Measurements from ENCODE around the gene EEF1A1. TPM values are rescaled to one million over a fixed set of nuclear protein-coding genes. Genes with fewer than 3 reads are reported as not detected.
"Not testable (repeated sequence)": the region's sequence is repeated elsewhere in the genome, so short reads cannot be mapped to it uniquely, and the experiment has no call there.

EEF1A1 gene
- total RNA-seq (18,172 TPM), polyA plus RNA-seq (11,265 TPM)

DNA sequence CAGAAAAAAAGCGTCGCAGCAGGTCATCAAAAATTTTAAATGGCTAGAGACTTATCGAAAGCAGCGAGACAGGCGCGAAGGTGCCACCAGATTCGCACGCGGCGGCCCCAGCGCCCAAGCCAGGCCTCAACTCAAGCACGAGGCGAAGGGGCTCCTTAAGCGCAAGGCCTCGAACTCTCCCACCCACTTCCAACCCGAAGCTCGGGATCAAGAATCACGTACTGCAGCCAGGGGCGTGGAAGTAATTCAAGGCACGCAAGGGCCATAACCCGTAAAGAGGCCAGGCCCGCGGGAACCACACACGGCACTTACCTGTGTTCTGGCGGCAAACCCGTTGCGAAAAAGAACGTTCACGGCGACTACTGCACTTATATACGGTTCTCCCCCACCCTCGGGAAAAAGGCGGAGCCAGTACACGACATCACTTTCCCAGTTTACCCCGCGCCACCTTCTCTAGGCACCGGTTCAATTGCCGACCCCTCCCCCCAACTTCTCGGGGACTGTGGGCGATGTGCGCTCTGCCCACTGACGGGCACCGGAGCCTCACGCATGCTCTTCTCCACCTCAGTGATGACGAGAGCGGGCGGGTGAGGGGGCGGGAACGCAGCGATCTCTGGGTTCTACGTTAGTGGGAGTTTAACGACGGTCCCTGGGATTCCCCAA is at the start of gene EEF1A1:
TSS of gene EEF1A1 (minus strand) at position 345 of the 663 bp plus-strand sequence. CDS start 1,006 bp downstream, outside the sequence.
- peak within 1 kb of the TSS; percentile 88 for H3K4me3 ChIP-seq (ENCODE audit: low read depth, low read length)
- WGBS, result under 1% methylated on average over 53 of the region's 53 CpGs
- H3K36me3 ChIP-seq (ENCODE audit: insufficient read depth), result peaks cover 4% of the 10 kb centered on the region
- DNase-seq (ENCODE audit: extremely low spot score), result peak; percentile 99
- H3K4me1 ChIP-seq (ENCODE audit: insufficient read depth), result no peaks in the 10 kb centered on the region
- peak within 1 kb of the TSS; percentile 98 for H3K27ac ChIP-seq (ENCODE audit: low read depth)

DNA sequence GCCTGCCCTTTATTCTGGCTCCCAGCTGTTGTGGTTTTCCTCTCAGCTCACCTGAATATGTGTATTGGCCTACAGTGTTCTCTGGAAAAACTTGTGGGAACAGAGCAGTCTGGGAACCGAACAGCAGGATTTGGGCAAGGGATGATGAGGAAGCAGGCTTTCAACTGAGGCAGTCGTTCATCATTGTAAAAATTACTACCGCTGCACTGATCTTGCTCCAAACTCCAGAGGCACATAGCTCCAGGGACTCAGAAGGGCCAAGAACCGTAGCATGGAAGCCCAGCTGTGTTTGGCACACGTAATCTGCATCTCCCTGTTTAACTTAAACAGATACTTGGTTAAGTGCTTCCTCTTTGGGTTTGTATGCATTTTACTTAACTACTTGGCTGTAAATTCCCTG is 48.3 kb upstream of the EEF1A1 start:
- 60% methylated on average over 5 of the region's 5 CpGs for WGBS
- no peak for DNase-seq (ENCODE audit: extremely low spot score)
- H3K36me3 ChIP-seq (ENCODE audit: insufficient read depth), result no peaks in the 10 kb centered on the region
- H3K4me3 ChIP-seq (ENCODE audit: low read depth, low read length), result no peak overlapping the region
- no peak overlapping the region for H3K27ac ChIP-seq (ENCODE audit: low read depth)
- H3K4me1 ChIP-seq (ENCODE audit: insufficient read depth), result no peaks in the 10 kb centered on the region

DNA sequence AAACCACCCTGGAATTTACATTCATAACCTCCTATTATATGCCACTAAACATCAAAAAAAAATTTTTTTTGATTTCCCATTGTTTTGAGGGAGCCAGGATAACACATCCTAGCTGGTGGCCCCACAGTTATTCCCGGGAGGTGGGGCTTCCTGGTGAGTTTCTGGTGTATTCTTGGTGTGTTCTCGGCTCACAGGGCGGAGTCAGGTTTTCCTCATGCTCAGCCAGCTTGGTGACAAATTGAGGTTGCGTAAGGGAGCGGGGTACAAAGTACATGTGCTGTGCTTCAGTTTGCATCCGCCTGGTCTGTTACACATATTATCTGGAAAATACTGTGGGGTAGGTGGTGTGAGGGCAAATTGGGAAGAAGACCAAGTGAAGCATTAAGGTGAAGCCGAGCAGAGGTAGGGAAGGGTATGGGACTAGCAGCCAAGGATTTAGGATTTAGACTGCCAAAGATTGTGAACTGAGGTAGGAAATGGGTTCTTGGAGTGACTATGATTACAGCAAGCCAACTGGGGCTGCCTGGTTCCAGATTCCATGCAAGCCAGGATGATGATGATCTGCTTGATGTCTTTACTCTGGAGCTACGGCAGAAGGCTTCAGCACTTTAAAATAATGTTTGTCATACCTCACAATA is 46.2 kb upstream of the EEF1A1 start:
- H3K27ac ChIP-seq (ENCODE audit: low read depth), result no peak overlapping the region
- WGBS, result 75% methylated on average over 8 of the region's 8 CpGs
- no peaks in the 10 kb centered on the region for H3K36me3 ChIP-seq (ENCODE audit: insufficient read depth)
- no peaks in the 10 kb centered on the region for H3K4me1 ChIP-seq (ENCODE audit: insufficient read depth)
- DNase-seq (ENCODE audit: extremely low spot score), result no peak
- no peak overlapping the region for H3K4me3 ChIP-seq (ENCODE audit: low read depth, low read length)

DNA sequence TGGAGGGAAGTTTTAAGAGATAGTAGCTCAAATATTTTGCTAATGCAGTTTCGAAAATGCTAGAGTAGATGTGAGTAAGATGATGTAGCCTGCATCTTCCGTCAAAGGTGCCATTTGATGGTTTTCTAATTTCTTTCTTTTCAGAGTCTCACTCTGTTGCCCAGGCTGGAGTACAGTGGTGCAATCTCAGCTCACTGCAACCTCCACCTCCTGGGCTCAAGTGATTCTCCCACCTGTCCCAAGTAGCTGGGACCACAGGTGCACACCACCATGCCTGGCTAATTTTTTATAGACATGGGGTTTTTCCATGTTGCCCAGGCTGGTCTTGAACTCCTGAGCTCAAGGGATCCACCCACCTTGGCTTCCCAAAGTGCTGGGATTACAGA is 45.6 kb upstream of the EEF1A1 start:
- not testable (repeated sequence) for H3K4me1 ChIP-seq (ENCODE audit: insufficient read depth); H3K36me3 ChIP-seq (ENCODE audit: insufficient read depth); H3K27ac ChIP-seq (ENCODE audit: low read depth); DNase-seq (ENCODE audit: extremely low spot score); H3K4me3 ChIP-seq (ENCODE audit: low read depth, low read length)
- WGBS, result 91% methylated on average over 2 of the region's 2 CpGs

DNA sequence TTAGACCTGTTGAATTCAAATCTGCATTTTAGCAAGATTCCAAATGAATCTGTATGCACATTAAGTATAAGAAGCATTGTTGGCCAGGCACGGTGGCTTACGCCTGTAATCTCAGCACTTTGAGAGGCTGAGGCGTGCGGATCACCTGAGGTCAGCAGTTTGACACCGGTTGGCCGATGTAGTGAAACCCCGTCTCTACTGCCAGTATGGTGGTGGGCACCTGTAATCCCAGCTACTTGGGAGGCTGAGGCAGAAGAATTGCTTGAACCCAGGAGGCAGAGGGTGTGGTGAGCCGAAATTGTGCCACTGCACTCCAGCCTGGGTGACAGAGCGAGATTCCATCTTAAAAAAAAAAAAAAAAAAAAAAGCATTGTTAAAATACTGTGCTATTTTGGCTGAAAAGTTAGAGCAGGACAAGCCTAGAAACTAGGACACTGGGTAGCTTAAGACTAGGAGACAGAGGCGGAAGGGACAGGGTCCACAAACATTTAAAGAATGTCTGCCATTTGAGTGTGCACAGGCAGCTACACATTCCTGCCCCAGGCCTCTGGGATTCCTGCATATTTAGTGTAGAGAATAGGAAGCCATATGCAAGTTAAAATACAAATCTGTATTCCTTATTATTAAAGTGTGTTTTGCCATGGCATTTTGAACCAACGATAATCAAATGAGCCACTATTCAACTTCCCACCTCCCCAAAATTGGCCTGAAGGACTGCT is 45.1 kb upstream of the EEF1A1 start:
- no peaks in the 10 kb centered on the region for H3K36me3 ChIP-seq (ENCODE audit: insufficient read depth)
- WGBS, result 94% methylated on average over 11 of the region's 11 CpGs
- H3K4me1 ChIP-seq (ENCODE audit: insufficient read depth), result no peaks in the 10 kb centered on the region
- no peak overlapping the region for H3K27ac ChIP-seq (ENCODE audit: low read depth)
- no peak for DNase-seq (ENCODE audit: extremely low spot score)
- H3K4me3 ChIP-seq (ENCODE audit: low read depth, low read length), result no peak overlapping the region

DNA sequence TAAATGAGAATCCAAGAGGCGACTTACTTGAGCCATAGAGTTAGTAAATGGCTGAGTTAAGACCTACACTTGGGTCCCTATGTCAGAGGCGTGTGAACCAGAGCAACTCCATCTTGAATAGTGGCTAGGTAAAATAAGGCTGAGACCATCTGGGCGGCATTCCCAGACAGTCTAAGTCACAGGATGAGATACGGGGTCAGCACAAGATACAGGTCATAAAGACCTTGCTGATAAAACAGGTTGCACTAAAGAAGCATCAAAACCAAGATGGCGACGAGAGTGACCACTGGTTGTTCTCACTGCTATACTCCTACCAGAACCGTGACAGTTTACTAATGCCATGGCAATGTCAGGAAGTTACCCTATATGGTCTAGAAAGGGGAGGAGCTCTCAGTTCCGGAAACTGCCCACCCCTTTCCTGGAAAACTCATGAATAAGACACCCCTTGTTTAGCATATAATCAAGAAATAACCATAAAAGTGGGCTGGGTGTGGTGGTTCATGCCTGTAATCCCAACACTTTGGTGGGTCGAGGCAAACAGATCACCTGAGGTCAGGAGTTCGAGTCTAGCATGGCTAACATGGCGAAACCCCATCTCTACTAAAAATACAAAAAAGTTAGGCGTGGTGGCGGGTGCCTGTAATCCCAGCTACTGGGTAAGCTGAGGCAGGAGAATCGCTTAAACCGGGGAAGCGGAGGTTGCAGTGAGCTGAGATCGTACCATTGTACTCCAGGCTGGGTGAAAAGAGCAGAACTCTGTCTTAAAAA is 43.9 kb upstream of the EEF1A1 start:
- no peaks in the 10 kb centered on the region for H3K4me1 ChIP-seq (ENCODE audit: insufficient read depth)
- 95% methylated on average over 17 of the region's 17 CpGs for WGBS
- no peak overlapping the region for H3K4me3 ChIP-seq (ENCODE audit: low read depth, low read length)
- no peak for DNase-seq (ENCODE audit: extremely low spot score)
- no peaks in the 10 kb centered on the region for H3K36me3 ChIP-seq (ENCODE audit: insufficient read depth)
- H3K27ac ChIP-seq (ENCODE audit: low read depth), result no peak overlapping the region

DNA sequence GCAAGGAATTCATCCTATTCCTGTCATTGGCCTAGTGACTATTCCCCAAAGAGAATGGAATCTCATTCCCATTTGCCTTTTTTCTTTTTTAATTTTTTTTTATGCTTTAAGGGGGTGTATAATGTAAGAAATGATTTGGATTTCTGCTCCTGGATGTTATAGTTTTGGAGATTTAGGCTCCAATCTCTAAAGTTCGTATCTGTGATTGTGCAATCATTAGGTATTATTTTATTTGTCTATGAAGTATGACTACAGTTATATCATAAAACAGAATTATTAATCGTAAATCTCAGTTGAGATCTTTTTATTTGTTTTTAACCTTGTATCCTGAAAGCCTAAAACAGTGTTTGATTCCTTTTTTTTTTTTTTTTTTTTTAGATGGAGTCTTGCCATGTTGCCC is 41.7 kb upstream of the EEF1A1 start:
- WGBS, result 86% methylated on average over 2 of the region's 2 CpGs
- Histone ChIP-seq H3K27ac (ENCODE audit: low read depth) (no peak overlapping the region), H3K4me1 (ENCODE audit: insufficient read depth) (no peaks in the 10 kb centered on the region), H3K36me3 (ENCODE audit: insufficient read depth) (no peaks in the 10 kb centered on the region), H3K4me3 (ENCODE audit: low read depth, low read length) (no peak overlapping the region)
- no peak for DNase-seq (ENCODE audit: extremely low spot score)

DNA sequence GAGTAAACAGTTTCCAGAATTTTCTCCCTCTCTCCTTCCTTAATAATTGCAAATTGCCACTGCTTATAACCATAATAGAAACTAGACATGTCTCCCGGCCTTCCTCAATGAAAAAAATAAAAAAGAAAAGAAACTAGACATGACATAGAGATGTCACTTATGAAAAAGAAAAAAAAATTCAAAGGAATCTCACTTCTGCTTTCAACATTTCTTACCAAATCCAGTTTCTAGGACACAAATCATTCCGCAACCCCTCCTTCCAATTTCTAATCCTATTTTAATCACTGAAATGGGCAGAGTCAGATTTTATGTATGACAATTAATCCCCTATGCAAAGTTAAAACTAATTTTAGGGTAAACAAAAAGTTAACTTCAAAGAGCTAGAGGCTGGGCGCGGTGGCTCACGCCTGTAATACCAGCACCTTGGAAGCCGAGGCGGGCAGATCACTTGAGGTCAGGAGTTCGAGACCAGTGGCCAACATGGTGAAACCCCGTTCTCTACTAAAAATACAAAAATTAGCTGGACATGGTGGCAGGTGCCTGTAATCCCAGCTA is 40.1 kb upstream of the EEF1A1 start:
- WGBS, result 85% methylated on average over 9 of the region's 9 CpGs
- H3K36me3 ChIP-seq (ENCODE audit: insufficient read depth), result no peaks in the 10 kb centered on the region
- H3K4me3 ChIP-seq (ENCODE audit: low read depth, low read length), result no peak overlapping the region
- H3K27ac ChIP-seq (ENCODE audit: low read depth), result no peak overlapping the region
- DNase-seq (ENCODE audit: extremely low spot score), result no peak
- no peaks in the 10 kb centered on the region for H3K4me1 ChIP-seq (ENCODE audit: insufficient read depth)

DNA sequence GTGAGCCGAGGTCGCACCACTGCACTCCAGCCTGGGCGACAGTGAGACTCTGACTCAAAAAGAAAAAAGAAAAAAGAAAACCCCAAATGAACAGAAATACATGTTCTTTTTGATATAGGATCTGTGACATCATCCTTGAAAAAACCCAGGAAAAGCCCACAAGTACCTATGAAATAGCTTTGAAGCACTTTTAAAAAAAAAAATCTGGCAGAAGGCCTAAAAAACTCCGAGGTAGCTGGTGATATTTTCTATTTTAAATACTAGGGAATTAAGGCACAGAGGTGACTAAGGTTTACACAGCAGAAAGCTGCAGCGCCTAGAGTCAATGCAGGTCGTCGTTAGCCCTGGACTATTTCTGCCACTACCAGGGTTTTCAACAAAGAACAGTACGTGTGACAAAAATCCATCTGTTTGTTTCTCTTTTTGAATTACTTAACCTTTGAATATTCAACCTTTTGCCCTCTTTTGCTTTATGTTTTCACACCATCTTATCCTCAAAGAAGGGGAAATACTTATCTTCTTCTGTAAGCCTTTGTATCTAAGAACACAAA is 39.4 kb upstream of the EEF1A1 start:
- no peak overlapping the region for H3K4me3 ChIP-seq (ENCODE audit: low read depth, low read length)
- no peaks in the 10 kb centered on the region for H3K4me1 ChIP-seq (ENCODE audit: insufficient read depth)
- no peaks in the 10 kb centered on the region for H3K36me3 ChIP-seq (ENCODE audit: insufficient read depth)
- 62% methylated on average over 8 of the region's 8 CpGs for WGBS
- no peak for DNase-seq (ENCODE audit: extremely low spot score)
- H3K27ac ChIP-seq (ENCODE audit: low read depth), result no peak overlapping the region

DNA sequence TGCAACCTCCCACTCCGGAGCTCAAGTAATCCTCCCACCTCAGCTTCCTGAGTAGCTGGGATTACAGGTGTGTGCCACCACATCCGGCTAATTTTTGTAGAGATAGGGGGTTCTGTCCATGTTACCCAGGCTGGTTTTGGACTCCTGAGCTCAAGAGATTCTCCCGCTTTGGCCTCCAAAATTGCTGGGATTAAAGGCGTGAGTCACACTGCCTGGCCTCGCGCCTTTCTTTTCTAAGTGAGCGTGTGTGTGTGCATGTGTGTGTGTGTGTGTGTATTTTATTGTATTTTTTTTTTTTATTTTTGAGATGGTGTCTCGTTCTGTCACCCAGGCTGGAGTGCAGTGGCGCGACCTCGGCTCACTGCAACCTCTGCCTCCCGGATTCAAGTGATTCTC is 38.6 kb upstream of the EEF1A1 start:
- H3K27ac ChIP-seq (ENCODE audit: low read depth); H3K4me1 ChIP-seq (ENCODE audit: insufficient read depth); DNase-seq (ENCODE audit: extremely low spot score); H3K4me3 ChIP-seq (ENCODE audit: low read depth, low read length); H3K36me3 ChIP-seq (ENCODE audit: insufficient read depth): not testable (repeated sequence)
- 97% methylated on average over 12 of the region's 12 CpGs for WGBS

DNA sequence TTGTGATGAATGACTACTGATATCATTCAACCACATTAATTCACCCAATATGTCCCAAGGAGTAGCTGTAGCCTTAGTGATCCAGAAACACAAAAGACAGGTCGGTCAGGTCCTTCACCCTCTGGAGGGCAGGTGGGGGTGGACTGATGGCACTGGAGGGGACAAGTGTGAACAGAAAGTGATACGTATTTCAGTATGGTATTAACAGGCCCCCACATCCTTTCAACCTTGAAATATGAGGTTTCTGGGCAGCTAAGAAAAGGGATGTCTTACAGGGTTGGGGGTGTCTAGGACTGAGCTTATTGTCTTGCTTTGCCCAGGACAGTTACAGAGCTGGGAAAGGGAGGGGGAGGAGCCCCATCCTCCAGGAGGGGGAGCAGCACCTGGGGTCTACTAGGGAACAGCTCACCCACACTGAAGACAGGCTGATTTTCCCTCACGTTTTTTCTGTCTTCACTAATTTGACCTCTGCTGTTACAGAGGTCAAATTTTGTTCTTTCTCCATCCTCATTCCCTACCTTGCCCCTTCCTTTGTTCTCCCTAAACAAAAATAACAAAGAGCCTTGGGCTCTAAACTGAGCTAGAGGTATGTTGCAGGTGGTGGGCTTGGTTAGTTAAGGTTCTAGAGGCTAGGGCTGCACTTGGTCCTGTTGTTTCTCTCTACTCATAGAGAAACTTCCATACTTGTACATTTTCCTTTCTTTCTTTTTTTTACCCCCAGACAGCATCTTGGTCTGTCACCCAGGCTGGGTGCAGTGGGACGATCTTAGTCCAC is 38.0 kb upstream of the EEF1A1 start:
- no peaks in the 10 kb centered on the region for H3K4me1 ChIP-seq (ENCODE audit: insufficient read depth)
- no peak overlapping the region for H3K27ac ChIP-seq (ENCODE audit: low read depth)
- no peak for DNase-seq (ENCODE audit: extremely low spot score)
- H3K4me3 ChIP-seq (ENCODE audit: low read depth, low read length), result no peak overlapping the region
- H3K36me3 ChIP-seq (ENCODE audit: insufficient read depth), result no peaks in the 10 kb centered on the region
- 75% methylated on average over 4 of the region's 4 CpGs for WGBS

DNA sequence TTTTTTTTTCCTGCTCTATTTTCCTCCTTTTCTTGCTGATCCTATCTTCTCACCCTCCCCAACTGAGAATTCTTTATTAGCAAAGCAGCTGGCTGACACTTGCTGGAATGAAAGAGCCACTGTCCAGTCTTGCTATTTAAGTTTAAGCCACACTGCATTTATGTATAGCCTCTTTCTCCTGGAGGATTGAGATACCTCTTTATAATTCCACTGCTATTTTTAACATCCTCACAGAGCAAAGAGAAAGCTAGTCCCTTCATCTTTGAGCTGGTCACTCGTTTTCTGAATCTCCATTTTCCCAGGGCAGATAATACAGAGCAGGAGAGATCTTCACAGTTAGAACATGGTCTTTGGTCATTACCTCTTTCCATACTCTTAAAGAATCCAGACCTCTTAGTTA is 36.0 kb upstream of the EEF1A1 start:
- 48% methylated on average over 1 of the region's 1 CpG for WGBS
- Histone ChIP-seq H3K4me1 (ENCODE audit: insufficient read depth) (no peaks in the 10 kb centered on the region), H3K27ac (ENCODE audit: low read depth) (no peak overlapping the region), H3K4me3 (ENCODE audit: low read depth, low read length) (no peak overlapping the region), H3K36me3 (ENCODE audit: insufficient read depth) (no peaks in the 10 kb centered on the region)
- DNase-seq (ENCODE audit: extremely low spot score), result no peak

Data from urinary bladder (tissue), 4 donors.